NCI-H2196 treated with DMSO at 0.1 percent for 48 hours (cell line): Measurements from ENCODE around the gene HOXA3.

Experiments used
- DNase-seq: peaks from one replicate; lab custom pipeline; 2025; ENCODE audit not compliant: unreplicated experiment; lab: John Stamatoyannopoulos, UW

HOXA3 gene

DNA sequence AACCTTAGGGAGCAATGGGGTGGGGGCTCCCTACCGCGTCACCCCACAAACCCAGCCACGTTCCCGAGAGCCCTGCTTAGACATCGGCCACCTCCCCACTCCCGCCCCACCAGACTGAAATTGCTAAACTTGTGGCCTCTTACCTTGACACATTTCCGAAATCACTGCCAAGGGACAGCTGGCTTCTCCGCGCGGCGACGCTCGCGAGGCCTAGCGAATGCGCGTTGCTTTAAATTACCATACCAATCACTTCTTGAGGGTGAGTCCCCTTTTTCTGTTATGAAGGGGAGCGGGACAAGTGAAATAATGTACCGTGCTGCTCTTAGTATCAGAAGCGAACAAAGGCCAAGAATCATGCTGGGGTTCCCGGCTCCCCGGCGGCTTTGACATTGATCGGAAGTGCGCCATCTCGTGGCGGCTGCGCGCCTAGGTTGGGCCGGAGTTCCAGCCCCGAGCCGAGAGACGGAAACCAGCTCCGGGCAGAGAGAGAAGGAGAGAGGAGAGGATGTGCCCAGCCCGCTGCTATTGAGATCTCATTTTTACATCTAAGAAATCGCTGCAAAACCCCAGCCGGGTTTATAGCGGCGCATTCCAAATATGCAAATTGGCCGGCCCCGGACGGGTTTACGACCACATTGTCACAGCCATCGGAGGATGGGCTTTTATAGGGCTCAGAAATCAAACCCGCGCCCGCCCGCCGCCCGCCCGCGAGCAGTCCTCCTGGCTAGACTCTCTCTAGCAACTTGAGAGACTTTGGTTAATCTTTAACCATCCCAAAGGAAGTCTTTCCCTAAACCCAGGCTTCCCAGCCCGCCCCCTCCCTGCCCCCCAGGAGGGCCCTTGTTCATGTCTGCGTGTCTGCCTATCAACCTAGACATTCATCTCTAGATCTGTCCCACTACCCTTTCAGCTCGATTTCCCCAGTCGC is 27.4 kb upstream of the HOXA3 start:
- no peak for DNase-seq

DNA sequence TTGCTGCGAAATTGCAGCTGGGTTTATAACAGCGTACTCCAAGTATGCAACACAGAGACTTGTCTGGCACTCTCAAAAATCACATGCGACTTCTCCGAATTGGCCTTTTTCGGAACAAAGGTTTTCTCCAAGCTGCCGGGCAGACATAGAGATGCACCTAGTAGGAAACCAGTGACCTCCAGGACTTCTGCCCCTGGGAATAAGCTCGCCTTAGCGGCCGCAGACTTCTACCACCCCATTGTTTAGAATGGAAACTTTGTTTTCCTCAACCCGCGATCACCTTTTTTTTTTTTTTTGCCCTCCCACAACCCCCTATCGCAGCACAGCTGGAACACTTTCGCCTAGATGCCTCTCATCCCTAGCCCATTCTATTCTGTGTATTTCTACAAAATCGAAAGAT is 26.6 kb upstream of the HOXA3 start:
- DNase-seq, result no peak

DNA sequence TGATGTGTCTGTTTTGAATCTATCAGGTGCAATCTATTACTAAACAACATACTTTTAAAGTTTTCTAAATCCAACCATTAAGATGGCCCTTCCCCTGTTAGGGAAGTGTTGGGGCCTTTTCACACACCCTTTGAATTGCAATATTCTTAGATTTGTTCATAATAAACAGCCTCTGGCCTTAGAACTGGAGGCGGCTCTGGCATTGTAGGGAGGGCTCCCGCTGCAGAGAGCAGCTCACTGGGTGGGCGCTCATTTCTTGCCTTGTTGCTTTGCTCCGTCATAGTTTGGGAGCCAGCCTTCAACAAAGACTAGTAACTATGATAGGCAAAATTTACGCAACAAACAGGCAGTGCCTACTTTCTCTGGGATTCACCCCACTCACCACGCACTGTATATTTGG is 26.0 kb upstream of the HOXA3 start:
- no peak for DNase-seq

DNA sequence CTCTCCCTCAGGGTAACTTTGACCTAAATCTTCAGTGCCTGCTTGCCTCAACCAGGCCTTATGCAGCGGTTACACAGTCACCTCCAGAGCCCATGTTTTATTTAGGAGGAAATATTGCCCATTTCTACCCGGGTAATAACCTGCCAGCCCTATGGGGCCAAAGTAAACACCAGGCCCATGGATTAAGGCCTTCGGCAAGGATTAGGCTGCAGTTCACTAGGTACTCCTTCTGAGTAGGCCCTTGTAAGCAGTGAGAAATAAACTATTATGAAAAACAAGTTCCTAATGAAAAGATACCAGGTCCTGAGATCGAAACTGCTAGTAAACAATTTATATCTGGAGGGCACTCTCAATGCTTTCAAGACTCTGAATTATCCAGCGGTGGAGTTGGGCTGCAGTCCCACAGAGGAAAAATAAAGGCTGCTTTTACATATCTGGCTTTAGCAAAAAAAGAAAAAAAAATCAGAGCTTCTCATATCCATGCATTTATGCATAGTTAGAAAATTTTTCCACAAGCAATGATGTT is 25.5 kb upstream of the HOXA3 start:
- DNase-seq, result no peak

DNA sequence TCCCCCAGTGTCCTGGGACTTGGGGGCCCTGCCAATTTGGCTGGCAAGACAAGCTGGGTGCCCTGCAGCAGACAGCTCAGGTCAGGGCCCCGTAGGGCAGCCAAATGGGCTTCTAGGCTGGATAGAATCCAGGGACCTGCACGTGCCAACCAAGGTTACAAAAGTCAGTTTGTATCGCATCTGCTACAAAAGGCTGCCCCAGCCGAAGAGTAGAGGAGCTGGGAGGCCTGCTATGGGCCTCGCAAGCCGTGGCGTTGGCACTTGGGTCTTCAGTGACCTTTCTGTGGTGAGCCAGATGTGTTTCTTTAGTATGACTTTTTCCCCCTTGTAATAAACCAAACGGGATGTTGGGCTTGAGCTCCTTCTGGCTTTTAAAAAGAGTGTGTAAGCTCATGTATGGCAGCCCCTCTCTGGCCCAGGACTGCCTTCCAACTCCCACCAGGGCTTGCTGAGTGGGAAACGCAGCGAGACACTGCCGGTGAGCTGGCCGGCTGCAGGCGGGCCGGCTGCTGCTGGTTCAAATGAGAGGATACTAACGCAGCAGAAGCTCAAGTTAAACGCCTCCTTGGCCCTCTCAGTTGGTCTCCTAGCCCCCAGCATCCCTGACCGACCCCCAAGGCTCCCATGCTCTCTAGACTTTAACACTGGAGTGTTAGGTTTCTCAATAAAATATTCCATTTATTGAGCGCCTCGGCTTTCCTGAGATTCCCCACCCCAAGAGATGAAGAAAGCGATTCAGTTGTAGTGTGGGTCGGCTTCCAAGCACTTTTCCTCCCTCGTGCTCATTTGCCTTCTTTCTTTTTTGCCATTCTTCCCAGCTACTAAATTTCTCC is 24.8 kb upstream of the HOXA3 start:
- DNase-seq, result no peak

DNA sequence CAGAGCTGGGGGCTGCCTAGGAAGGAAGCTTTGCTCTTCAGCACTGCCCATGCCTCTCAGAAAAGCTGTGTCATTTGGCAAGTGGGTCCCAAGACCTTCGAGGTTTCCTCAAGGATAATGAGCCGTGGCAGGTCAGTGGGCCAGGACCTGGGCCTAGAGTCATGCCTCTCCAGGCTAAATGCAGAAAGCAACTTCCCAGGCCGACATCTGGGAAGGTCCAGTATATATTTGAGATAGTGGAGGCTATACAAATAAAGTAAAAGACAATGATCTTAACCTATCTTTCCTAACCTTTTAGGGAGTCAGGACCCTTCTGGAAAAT is 24.1 kb upstream of the HOXA3 start:
- DNase-seq, result no peak

DNA sequence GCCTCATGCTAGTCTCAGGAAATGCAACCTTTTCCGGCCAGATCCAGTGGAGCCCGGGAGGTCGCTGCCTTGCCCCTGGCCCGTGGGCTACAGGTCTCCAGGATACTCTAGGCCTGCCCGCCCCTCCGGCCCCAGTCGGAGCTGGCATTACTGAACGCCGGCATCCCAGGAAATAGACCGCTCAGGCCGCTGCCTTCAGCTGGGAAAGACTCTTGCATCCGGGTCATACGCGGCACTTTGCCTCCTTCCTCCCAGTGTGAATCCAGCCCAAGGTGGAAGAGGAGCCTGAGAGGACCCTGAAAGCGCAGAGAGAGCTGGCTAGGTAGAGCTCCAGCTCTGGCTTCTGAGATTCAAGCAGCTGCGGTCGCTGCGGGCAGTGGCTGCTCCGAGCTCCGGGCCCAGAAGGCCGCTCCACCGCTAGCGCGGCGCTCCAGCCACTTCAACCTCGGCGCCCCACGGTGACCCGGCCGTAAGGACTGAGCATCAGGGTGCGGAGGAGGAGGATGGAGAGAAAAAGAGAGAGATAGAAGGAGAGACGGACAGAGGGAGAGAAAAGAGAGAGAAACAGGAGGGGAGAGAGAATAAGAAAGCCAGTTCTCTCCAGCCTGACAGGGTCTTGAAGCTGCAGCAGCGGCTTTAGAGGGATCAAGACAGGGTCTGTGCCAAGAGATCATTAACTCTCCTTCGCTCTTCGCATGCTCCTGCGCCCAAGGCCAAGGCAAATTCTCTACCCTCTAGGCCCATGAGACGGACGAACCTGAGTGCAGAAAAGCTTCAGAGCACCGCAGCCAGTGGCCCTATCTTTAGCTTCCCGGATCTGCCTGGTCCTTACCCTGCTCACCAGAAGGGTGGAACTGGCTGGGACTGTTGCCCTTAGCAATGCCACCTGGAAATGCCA is 23.5 kb upstream of the HOXA3 start:
- DNase-seq, result no peak

DNA sequence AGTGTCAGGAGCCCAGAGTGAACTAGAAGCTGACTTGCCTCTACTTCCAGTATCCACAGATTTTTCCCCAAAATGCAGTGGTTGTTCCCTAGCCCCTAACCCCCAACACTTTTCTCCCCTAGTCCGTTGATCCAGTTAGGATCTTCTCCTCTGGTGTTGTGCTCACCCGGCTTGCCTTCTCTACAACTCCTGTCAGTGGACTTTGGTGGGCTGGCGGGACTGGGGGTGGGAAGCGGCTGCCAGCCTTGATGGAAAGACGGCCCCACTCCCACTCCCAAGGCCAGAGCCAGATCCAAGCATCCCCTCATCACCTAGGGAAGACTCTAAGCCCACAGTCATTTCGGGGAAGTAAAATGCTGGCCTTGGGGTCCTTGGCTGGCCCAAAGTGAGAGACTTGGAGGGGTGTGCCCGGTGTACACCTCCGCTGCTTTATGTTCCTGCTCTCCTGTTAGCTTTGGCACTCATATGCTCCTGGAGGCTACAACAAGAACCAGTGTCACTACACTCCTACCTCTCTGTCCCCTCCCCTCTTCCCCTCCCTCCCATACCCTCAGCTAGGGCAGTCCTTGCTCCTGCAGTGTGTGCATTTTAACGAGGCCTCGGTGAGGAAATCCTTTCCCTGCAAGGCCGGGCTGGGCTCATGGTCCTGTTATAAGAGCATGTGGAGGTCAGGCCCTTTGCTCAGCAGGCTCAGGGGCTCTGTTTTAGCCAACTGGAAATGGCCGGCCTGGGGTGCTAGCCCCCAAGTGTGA is 22.7 kb upstream of the HOXA3 start:
- DNase-seq, result no peak

DNA sequence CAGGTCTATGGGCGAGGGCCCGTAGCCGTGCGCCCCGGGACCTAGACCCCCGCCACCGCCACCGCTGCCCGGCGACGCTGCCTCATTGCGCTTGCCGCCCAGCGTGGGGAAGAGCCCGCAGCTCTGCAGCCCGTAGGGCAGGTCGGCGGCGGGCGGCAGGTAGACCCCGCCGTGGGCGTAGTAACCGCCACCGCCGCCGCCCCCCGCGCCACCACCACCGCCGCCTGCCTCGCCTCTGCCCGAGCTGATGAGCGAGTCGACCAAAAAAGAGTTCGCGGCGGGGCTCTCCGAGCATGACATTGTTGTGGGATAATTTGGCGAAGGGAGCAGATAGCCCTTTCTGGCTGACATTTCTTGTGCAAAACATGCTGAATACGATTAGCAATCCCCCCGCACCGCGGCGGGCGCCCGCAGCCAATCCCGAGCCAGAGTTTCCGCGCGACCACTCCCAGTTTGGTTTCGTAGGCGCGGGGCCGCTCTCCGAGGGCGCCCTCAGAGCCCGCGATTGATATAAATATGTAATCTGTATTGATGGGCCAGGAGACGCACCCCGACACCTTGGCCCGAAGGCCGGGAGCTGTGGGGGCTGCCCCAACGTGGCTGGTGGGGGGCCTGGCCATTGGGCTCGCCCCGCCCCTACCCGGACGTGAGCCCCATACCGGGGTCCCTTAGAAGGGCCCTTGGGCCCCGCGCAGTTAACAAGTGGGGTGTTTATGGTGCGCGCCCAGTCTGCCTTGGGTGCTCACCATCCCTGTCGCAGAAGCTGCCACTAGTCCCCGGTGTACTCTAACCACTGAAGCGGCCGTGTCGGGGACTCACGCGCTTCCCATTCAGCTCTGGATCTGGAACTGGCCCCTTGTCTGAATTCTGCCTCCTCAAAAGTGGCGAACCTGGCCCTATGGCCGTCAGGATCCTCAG is 21.8 kb upstream of the HOXA3 start, which contains the start of gene HOXA10:
TSS of gene HOXA10 (minus strand) at position 365 of the 918 bp plus-strand sequence. CDS start at position 351, 14 bp downstream.
- no peak for DNase-seq

DNA sequence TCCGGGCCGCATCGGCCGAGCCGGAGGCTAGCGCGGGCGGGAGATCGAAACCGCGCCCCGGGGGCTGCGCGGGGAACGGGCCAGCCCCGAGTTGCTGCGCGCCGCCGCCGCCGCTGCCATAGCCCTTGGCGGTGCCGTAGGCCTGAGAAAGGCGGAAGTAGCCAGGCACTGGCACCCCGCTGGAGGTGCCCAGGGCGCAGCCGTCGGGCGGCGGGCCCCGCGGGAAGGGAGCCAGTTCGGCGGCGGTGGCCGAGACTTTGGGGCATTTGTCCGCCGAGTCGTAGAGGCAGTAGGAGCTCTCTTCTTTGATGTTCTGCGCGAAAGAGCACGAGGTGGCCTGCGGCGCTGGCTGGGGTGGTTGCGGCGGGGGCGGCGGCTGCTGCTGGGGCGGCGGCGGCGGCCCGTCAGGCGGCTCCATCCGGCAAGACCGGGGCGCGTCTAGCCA is 21.1 kb upstream of the HOXA3 start:
- DNase-seq, result peak; percentile 23

DNA sequence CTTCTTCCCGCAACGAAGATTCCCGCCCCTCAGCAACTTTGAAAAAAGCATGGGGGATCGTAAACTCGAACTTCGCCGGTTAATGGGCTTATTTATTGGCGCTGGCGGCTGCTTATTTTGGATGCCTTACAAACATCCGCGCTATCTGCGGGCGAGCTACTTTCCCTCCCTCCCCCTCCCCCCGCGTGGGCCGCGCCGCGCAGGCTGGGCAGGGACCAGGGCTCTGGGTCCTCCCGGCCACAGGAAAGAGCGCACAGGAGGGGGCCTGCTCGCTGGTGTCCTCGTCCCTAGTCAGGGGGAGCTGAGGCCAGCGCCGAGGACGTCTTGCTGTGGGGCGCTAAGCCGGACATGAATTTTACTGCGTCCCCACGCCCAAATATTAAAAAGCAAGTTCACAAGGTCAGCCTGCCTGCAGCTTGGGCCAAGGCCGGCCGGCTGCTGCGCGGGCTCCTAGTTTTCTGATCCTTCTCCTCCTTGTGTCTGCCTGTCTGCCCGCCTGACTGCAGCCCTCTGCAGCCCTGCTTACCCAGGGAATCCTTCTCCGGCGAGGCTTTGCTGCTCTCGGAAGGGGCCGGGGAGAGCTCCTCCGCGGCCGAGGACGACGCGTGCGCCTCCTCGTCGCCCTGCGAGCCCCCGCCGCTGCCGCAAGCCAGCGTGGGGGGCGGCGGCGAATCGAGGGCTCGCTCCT is 20.6 kb upstream of the HOXA3 start:
- no peak for DNase-seq

DNA sequence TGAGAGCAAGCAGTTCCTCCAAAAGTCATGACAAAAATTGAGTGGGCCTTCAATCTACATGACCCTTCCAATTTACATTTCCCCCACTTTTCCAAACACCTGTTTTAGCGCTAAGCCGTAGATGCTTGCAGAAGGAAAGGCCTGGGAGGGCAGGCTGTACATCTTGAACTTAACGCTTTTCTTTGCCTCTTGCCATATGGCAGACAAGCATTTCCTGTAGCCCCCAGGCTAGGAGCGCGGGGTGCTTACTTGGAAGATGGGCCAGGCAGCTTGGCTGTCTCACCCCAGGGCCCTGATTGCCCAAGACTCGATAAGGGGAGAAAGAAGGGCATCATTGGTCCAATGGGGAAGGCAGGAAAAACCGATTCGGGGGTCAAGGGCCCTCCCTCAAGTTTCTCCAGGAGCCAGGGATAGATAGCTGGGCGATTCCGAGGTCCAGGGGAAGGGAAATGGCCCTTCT is 20.0 kb upstream of the HOXA3 start:
- DNase-seq, result no peak

DNA sequence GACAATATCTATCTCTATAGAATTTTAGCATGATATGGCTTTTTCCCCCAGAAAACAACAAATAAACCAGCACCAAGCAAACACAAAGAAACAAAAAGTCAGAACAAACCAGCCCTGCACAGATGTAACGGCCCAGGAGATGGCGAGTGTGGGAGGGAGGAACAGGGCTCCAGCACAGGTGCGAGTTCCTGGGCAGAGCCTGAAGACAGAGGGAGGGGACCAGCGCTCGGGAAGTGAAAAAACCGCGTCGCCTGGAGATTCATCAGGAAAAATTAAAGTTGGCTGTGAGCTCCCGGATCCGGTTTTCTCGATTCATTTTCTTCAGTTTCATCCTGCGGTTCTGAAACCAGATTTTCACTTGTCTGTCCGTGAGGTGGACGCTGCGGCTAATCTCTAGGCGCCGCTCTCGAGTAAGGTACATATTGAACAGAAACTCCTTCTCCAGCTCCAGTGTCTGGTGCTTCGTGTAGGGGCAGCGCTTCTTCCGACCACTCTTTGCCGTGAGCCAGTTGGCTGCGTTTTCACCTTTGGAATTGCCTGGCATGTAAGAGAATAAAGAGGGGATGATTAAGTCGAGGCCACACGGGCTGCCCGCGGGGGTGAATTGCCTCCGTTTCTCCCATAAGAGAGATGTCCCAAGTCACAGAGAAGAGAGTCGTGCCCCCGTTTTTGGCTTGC is 19.4 kb upstream of the HOXA3 start:
- no peak for DNase-seq

DNA sequence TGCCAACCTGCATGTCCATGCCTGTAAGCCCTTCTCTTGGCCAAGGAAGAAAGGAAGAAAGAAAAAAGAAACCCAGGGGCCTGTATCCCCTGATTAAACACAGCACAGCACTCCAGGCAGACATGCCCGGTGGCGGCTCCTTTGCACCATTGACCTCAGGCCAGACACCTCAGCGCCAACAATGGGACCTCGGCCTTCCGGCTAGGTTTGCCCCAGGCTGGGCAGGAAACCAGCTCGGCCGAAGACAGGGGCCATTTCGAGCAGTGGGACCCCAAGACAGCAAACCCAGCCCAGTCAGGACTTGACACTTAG is 18.9 kb upstream of the HOXA3 start:
- DNase-seq, result no peak

DNA sequence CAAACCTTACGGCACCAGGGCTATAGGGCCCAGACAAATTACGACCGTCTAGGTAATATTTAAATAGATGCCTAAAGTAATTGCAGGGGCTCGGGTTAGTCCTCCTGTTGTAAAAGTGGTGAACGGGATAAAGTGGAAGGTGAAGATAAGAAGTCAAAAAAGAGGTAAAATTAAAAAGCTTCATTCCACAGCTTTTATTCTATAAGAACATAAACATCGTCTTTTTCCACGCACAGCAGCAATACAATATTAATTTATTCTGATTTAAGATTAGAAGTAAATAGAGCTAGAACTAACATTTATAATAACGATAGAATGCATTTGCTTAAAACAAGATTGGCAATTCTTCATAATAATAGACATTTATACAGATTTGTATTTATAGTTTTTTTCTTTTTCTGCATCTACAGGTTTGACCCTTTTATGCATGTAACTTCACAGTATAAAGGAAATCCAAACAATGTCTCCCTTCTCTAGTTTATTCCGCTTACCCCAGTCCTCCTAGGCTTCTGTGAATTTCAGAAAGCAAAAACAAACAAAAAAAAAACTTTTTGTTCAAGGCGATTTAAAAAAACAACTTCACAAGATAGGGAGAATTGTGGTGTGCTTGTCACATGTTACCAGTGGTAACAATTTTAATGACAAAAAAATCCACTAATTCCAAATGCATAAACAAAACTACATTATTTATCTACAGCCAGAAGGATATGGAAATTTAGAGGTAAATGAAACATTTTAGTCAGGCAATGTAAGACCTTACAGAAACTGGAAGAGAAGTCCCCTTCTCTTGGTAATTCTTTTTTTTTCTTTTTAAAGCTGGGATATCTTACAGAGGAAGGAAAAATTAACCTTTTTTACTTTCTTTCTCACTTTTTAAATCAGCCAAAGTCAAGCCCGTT is 18.3 kb upstream of the HOXA3 start:
- DNase-seq, result no peak

DNA sequence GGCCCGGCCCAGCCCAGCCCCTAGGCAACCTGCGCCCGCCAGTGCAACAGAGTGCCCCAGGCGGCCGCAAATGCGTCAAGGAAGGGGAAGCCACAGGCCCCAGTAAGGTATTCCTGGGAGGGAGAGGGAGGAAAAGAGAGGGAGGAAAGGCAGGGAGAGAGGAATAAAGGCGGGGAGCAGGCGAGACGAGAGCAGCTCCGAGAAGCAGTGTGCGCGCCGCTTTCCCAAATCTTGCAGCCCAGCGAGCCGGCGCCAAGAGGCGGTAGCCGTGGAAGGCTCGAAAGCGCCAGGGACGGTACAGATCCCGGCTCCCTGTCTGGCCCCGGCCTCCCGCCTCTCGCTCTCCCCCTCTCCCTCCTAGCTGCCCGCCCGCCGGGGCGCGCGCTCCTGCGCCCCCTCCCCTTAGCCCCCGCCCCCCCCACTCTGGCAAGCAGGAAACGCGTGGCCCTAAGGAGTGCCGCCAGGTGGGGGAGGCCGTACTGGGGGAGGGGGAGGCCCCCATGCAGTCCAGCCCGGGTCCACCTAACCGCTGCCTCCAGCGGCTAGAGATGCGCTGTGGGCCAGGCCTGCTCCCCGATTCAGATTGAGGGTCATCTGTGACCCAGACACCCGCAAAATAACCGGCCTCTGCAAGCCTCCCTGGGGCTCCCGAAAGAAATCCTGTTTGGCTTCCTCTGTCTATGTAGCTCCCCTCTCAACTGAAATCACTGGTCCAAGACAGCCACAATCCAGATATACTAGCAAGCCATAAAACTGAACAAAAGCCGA is 17.5 kb upstream of the HOXA3 start:
- DNase-seq, result no peak
